Measurements from ENCODE around the gene ALDOB.
"Not testable (repeated sequence)": the region's sequence is repeated elsewhere in the genome, so short reads cannot be mapped to it uniquely, and the experiment has no call there.

ALDOB gene

GRCh38 chr9:101393135-101393534 lies 42.4 kb downstream of the ALDOB start:
- no peak overlapping the region for H3K27ac Mint-ChIP-seq
- H3K4me3 Mint-ChIP-seq, result no peak overlapping the region
- peaks cover 37% of the 10 kb centered on the region for H3K36me3 Mint-ChIP-seq
- H3K4me1 Mint-ChIP-seq, result peaks cover 76% of the 10 kb centered on the region
- no peaks in the 10 kb centered on the region for H3K9me3 Mint-ChIP-seq
- no peaks in the 10 kb centered on the region for H3K27me3 Mint-ChIP-seq

GRCh38 chr9:101388507-101388993 lies 47.0 kb downstream of the ALDOB start:
- no peak overlapping the region for H3K27ac Mint-ChIP-seq
- H3K27me3 Mint-ChIP-seq, result no peaks in the 10 kb centered on the region
- no peaks in the 10 kb centered on the region for H3K9me3 Mint-ChIP-seq
- no peak overlapping the region for H3K4me3 Mint-ChIP-seq
- H3K36me3 Mint-ChIP-seq, result peaks cover 28% of the 10 kb centered on the region
- H3K4me1 Mint-ChIP-seq, result peaks cover 38% of the 10 kb centered on the region

GRCh38 chr9:101387871-101388506 lies 47.6 kb downstream of the ALDOB start:
- H3K36me3 Mint-ChIP-seq, result peaks cover 26% of the 10 kb centered on the region
- no peak overlapping the region for H3K27ac Mint-ChIP-seq
- H3K4me1 Mint-ChIP-seq, result peaks cover 32% of the 10 kb centered on the region
- H3K9me3 Mint-ChIP-seq, result no peaks in the 10 kb centered on the region
- no peak overlapping the region for H3K4me3 Mint-ChIP-seq
- H3K27me3 Mint-ChIP-seq, result no peaks in the 10 kb centered on the region

DNA sequence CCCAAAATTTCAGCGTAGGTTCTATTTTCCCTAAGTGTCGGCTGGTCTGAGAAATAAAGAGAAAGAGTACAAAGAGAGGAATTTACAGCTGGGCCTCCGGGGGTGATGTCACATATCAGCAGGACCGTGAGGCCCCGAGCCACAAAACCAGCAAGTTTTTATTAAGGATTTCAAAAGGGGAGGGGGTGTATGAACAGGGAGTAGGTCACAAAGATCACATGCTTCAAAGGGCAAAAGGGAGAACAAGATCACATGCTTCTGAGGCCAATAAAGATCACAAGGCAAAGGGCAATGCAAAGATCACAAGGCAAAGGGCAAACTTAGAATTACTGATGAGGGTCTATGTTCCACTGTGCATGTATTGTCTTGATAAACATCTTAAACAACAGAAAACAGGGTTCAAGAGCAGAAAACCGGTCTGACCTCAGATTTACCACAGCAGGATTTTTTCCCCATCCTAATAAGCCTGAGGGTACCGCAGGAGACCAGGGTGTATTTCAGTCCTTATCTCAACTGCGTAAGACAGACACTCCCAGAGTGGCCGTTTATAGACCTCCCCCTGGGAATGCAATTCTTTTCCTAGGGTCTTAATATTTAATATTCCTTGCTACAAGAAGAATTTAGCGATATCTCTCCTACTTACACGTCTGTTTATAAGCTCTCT lies 50.6 kb downstream of the ALDOB start, which contains the start of gene BAAT:
Gene BAAT (minus strand): TSS at position 134 of the 664 bp plus-strand sequence. CDS start 13,602 bp downstream, outside the sequence.
- H3K36me3 Mint-ChIP-seq, result peaks cover 12% of the 10 kb centered on the region
- H3K4me3 Mint-ChIP-seq, H3K27ac Mint-ChIP-seq, H3K27me3 Mint-ChIP-seq, H3K9me3 Mint-ChIP-seq, H3K4me1 Mint-ChIP-seq: not testable (repeated sequence)

DNA sequence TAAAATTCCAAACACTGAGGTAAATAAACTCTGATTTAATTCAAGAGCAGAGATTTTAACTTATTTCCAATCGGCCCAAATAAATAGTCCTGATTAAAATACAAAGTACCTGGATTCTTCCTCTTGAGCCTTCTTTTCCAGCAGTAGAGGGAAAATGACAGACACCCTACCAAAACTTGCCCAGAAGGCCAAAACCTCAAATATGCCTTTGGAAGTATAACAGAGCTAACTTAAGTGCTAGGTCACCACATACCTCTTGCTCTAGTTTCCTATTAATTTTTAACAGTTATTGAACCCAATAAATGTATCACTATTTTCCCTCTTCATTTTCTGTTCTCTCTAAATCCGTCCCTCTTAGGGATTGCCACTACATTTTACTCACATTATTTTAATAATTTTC lies 52.2 kb downstream of the ALDOB start:
- no peak overlapping the region for H3K4me3 Mint-ChIP-seq
- H3K27ac Mint-ChIP-seq, result no peak overlapping the region
- H3K27me3 Mint-ChIP-seq, result peaks cover 2% of the 10 kb centered on the region
- H3K36me3 Mint-ChIP-seq, result peaks cover 12% of the 10 kb centered on the region
- H3K4me1 Mint-ChIP-seq, result peaks cover 6% of the 10 kb centered on the region
- H3K9me3 Mint-ChIP-seq, result no peaks in the 10 kb centered on the region

DNA sequence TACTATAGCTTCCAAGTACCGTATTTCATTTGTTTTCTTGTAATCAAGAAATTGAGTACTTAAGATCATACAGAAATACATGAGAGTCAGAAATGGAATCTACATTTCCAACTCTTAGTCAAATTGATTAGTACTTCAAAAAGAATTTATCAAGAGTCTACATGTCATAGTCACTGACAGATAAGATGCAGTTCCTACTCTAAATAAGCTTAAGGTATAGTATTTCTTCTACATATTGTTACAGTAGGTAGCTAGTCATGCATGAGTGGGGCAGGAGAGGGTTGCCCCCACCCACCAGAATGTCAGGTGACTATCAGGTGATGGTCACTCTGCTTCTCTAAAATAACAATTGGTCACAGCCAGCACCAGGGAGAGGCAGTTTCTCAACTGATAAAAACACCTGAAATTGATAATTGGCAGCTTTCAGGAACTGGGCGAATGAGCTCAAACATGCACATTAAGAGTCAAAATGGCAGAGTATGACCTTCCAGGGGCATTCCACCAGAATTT lies 53.7 kb downstream of the ALDOB start:
- no peaks in the 10 kb centered on the region for H3K9me3 Mint-ChIP-seq
- no peak overlapping the region for H3K4me3 Mint-ChIP-seq
- peaks cover 2% of the 10 kb centered on the region for H3K27me3 Mint-ChIP-seq
- no peak overlapping the region for H3K27ac Mint-ChIP-seq
- no peaks in the 10 kb centered on the region for H3K4me1 Mint-ChIP-seq
- peaks cover 10% of the 10 kb centered on the region for H3K36me3 Mint-ChIP-seq

DNA sequence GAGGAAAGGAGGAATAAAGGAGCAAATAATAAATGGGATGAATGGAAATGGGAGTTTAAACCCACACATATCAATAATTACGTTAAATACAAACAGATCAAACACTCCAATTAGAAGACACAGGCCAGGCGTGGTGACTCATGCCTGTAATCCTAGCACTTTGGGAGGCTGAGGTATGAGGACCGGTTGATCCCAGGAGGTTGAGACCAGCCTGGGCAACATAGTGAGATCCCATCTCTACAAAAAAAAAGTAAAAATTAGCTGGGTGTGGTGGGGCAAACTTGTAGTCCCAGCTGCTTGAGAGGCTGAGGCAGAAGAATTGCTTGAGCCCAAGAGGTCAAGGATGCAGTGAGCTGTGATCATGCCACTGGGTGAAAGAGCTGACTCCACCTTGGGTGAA lies 54.5 kb downstream of the ALDOB start:
- H3K9me3 Mint-ChIP-seq, result no peaks in the 10 kb centered on the region
- H3K27me3 Mint-ChIP-seq, result peaks cover 5% of the 10 kb centered on the region
- peaks cover 8% of the 10 kb centered on the region for H3K36me3 Mint-ChIP-seq
- H3K27ac Mint-ChIP-seq, result no peak overlapping the region
- H3K4me3 Mint-ChIP-seq, result no peak overlapping the region
- H3K4me1 Mint-ChIP-seq, result no peaks in the 10 kb centered on the region

GRCh38 chr9:101380295-101380694 lies 55.3 kb downstream of the ALDOB start:
- no peak overlapping the region for H3K27ac Mint-ChIP-seq
- H3K27me3 Mint-ChIP-seq, result peaks cover 7% of the 10 kb centered on the region
- no peaks in the 10 kb centered on the region for H3K4me1 Mint-ChIP-seq
- peaks cover 6% of the 10 kb centered on the region for H3K36me3 Mint-ChIP-seq
- no peaks in the 10 kb centered on the region for H3K9me3 Mint-ChIP-seq
- no peak overlapping the region for H3K4me3 Mint-ChIP-seq

DNA sequence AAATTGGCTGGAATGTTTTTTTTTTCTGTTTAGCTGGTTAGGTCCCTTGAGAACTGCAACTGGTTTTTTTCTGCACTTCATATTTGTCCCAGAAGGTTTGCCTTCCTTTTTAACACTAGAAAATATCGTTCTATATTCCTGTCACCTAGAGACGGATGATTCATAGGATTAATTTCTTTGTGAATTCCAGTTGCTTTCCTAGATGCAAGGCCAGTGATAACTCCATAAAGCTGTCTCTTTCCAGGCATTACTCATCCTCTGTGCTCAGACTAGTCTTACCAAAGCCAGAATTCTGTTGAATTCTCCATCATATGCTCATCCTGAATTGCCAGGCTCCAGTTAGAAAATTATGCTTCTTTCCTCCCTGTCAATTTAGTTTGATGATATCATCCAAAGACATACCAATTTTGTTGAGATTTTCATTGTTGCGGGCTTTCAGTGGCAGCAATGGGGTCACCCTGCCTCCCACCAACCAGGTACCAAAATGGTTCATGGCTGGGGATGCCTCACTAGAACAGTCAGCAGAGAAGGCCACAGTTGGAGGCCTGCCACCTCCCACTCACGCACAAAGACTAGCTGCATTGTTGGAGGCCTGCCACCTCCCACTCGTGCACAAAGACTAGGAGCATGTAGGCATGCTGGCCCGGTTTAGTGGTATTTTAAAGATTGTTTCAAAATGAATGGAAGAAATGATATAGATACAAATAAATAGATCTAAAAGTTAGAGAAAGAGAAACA lies 59.3 kb downstream of the ALDOB start:
- H3K9me3 Mint-ChIP-seq, result no peaks in the 10 kb centered on the region
- H3K4me1 Mint-ChIP-seq, result no peaks in the 10 kb centered on the region
- H3K4me3 Mint-ChIP-seq, result no peak overlapping the region
- H3K27me3 Mint-ChIP-seq, result peaks cover 9% of the 10 kb centered on the region
- no peak overlapping the region for H3K27ac Mint-ChIP-seq
- H3K36me3 Mint-ChIP-seq, result no peaks in the 10 kb centered on the region

- H3K27ac Mint-ChIP-seq, result no peak overlapping the region
- no peak overlapping the region for H3K4me3 Mint-ChIP-seq
- peaks cover 11% of the 10 kb centered on the region for H3K27me3 Mint-ChIP-seq
- H3K36me3 Mint-ChIP-seq, result no peaks in the 10 kb centered on the region
- H3K4me1 Mint-ChIP-seq, result no peaks in the 10 kb centered on the region
- no peaks in the 10 kb centered on the region for H3K9me3 Mint-ChIP-seq
These were observed 60.0 kb downstream of the ALDOB start for GRCh38 chr9:101375546-101375945.

DNA sequence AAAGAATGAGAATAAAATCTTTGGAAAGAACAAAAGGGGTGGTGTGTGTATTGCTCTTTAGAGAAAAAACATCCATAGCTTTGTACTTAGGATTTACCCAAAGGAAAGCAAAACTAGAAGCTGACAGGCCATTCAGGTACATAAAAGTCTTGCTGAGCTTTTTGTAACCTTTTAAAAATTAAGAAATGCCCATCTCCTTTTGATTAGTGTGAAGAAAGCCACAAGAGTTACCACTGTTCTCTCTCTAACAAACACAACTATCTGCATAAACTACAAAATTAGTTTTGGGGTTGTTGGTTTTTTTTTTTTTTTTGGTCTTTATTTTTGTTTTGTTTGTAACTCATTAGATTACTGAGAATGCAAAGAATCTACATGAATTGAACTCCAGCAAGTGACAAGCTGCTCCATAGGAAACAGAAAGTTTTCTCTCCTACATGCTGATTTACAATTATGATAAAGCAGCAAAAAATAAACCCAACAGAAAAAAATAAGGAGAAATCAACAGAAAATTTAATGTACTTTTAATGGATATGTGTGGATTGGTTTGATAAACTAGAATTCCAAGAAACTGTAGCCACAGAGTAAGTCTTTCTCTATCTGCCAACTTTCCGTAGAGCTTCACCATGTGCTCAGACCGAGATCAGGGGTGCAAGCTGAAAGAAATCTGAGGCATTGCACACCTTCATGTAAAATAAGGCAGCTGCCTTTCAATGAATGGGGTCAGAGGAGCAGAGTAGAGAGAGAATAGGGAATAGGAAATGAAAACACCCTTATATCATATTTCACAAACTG lies 63.1 kb downstream of the ALDOB start:
- H3K27ac Mint-ChIP-seq, result no peak overlapping the region
- H3K36me3 Mint-ChIP-seq, result no peaks in the 10 kb centered on the region

DNA sequence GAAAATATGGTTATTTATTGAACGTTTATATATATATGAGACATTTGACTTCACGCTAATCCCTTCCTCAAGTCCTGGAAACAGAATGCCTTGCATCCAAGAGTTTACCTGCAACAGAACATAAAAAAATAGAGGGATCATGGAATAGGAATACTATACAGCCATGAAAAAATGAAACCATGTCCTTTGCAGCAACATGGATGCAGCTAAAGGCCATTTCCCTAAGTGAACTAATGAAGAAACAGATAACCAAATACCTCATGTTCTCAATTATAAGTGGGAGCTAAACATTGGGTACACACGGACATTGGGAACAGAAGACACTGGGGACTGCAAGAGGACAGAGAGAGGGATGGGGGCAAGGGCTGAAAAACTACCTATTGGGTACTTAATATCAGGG lies 63.8 kb downstream of the ALDOB start:
- Mint-ChIP-seq H3K4me1 (no peaks in the 10 kb centered on the region), H3K27me3 (peaks cover 11% of the 10 kb centered on the region), H3K36me3 (no peaks in the 10 kb centered on the region), H3K4me3 (no peak overlapping the region), H3K9me3 (no peaks in the 10 kb centered on the region), H3K27ac (no peak overlapping the region)

More for the DNA sequence above, 63.1 kb downstream of the ALDOB start:
- peaks cover 11% of the 10 kb centered on the region for H3K27me3 Mint-ChIP-seq
- no peaks in the 10 kb centered on the region for H3K9me3 Mint-ChIP-seq
- no peaks in the 10 kb centered on the region for H3K4me1 Mint-ChIP-seq
- no peak overlapping the region for H3K4me3 Mint-ChIP-seq

Data from activated naive CD4-positive, alpha-beta T cell treated with anti-CD3 and anti-CD28 coated beads, Interleukin-2, amount 50 U/mL, for 24 hours (primary cell).